ENCODE data around the gene UBE2G2.

Gene UBE2G2

DNA sequence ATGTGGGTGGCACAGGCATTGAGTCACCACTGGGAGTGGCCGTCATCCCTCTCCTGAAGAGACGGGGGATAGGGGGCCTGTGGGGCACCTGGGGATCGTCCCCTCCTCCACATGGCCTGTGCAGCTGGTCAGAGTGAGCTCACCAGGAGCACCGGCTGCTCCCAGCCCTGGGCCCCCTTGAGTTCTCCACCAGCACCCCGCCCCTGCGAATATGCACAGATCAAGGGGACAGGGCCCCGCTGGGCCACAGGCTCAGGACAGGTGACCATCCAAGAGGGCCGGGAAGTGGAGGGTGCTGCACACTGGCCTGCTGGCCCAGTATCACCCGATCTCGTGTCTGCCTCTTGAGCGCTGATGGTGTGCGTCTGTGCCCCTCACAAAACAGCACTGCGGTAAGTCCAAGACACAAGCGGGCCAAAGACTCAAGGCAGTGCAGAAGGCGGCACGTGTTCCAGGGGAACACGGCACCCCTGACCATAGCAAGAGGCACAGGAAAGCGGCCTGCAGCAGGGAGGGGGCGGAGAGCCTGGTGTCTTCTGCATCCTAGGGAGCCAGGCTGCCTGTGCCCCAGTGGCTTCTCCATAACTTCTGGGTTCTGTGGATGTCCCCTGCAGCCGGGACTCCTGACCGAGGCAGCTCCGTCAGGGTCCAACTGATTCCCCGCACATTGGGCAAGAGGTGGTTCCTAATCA is 72.1 kb downstream of the UBE2G2 start:
- Histone ChIP-seq H2BK120ac (ENCODE audit: low read depth, low read length) (no peak overlapping the region), H3K27me3 (ENCODE audit: insufficient read depth, low read length, poor library complexity) (no peaks in the 10 kb centered on the region), H2BK15ac (replicated peaks; ENCODE audit: low read depth) (no peak overlapping the region), H2AK5ac (ENCODE audit: low read length) (no peak overlapping the region), H4K8ac (ENCODE audit: low read depth, low read length) (no peak overlapping the region), H2BK5ac (ENCODE audit: low read length) (no peak overlapping the region), H3K23ac (ENCODE audit: low read length) (no peak overlapping the region), H3K4me1 (ENCODE audit: control insufficient read depth, low read depth, low read length) (no peaks in the 10 kb centered on the region), H3K79me1 (ENCODE audit: low read length) (no peaks in the 10 kb centered on the region), H3K4ac (ENCODE audit: low read depth, low read length) (no peak overlapping the region), H3K4me2 (ENCODE audit: low read length) (no peak overlapping the region), H3K56ac (ENCODE audit: low read length) (no peak overlapping the region), H3K36me3 (ENCODE audit: control insufficient read depth, insufficient read depth, low read length) (no peaks in the 10 kb centered on the region), H3K79me2 (ENCODE audit: control insufficient read depth, insufficient read depth, low read length) (no peaks in the 10 kb centered on the region), H3K4me3 (ENCODE audit: low read length) (no peak overlapping the region), H3K9ac (ENCODE audit: low read length) (no peak overlapping the region), H3K27ac (ENCODE audit: low read depth, low read length) (no peak overlapping the region), H3K18ac (ENCODE audit: low read length) (no peak overlapping the region), H4K5ac (ENCODE audit: low read length) (no peak overlapping the region)
- no peak for DNase-seq
- WGBS (ENCODE audit: extremely low coverage, insufficient coverage, low lambda C conversion rate) = no CpG with 5 or more reads among the region's 23 CpGs

- no peak overlapping the region for H4K8ac ChIP-seq (ENCODE audit: low read depth, low read length)
- H3K4me1 ChIP-seq (ENCODE audit: control insufficient read depth, low read depth, low read length) = no peaks in the 10 kb centered on the region
- H3K9ac ChIP-seq (ENCODE audit: low read length) = no peak overlapping the region
- H3K4me3 ChIP-seq (ENCODE audit: low read length) = no peak overlapping the region
- H3K79me2 ChIP-seq (ENCODE audit: control insufficient read depth, insufficient read depth, low read length) = no peaks in the 10 kb centered on the region
- no CpG with 5 or more reads among the region's 14 CpGs for WGBS (ENCODE audit: extremely low coverage, insufficient coverage, low lambda C conversion rate)
- H3K27ac ChIP-seq (ENCODE audit: low read depth, low read length) = no peak overlapping the region
- H3K18ac ChIP-seq (ENCODE audit: low read length) = no peak overlapping the region
- no peaks in the 10 kb centered on the region for H3K79me1 ChIP-seq (ENCODE audit: low read length)
- no peak overlapping the region for H3K4ac ChIP-seq (ENCODE audit: low read depth, low read length)
- H3K56ac ChIP-seq (ENCODE audit: low read length) = no peak overlapping the region
- no peaks in the 10 kb centered on the region for H3K36me3 ChIP-seq (ENCODE audit: control insufficient read depth, insufficient read depth, low read length)
- no peaks in the 10 kb centered on the region for H3K27me3 ChIP-seq (ENCODE audit: insufficient read depth, low read length, poor library complexity)
- H2BK5ac ChIP-seq (ENCODE audit: low read length) = no peak overlapping the region
- no peak overlapping the region for H3K23ac ChIP-seq (ENCODE audit: low read length)
- no peak overlapping the region for H3K4me2 ChIP-seq (ENCODE audit: low read length)
- no peak overlapping the region for H2AK5ac ChIP-seq (ENCODE audit: low read length)
- H2BK120ac ChIP-seq (ENCODE audit: low read depth, low read length) = no peak overlapping the region
- no peak for DNase-seq
- no peak overlapping the region for H2BK15ac ChIP-seq (replicated peaks; ENCODE audit: low read depth)
- H4K5ac ChIP-seq (ENCODE audit: low read length) = no peak overlapping the region
Measured at GRCh38 chr21:44728716-44729115, 72.9 kb downstream of the UBE2G2 start.

DNA sequence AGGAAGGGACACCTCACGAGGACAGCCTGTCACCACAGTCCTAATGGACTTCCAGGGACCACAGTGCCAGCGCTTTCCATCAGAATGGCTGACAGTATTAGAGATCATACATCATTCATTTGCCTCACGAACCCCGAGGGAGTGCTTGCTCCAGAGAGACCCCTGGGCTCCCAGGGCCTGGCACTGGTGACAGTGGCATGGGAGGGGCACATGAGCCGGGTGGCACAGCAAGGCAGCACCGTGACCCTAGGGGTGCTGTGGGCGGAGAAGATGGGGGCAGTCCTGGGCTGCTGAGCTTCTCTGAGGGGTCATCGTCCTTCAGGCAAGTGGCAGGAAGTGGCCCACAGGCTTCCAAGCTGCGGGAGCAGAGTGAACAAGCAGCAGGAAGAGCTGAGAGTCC is 73.9 kb downstream of the UBE2G2 start:
- H3K4me1 ChIP-seq (ENCODE audit: control insufficient read depth, low read depth, low read length) = no peaks in the 10 kb centered on the region
- DNase-seq = no peak
- H3K4me3 ChIP-seq (ENCODE audit: low read length) = no peak overlapping the region
- H4K8ac ChIP-seq (ENCODE audit: low read depth, low read length) = no peak overlapping the region
- no peak overlapping the region for H3K56ac ChIP-seq (ENCODE audit: low read length)
- H3K4ac ChIP-seq (ENCODE audit: low read depth, low read length) = no peak overlapping the region
- H2BK5ac ChIP-seq (ENCODE audit: low read length) = no peak overlapping the region
- H3K27ac ChIP-seq (ENCODE audit: low read depth, low read length) = no peak overlapping the region
- WGBS (ENCODE audit: extremely low coverage, insufficient coverage, low lambda C conversion rate) = no CpG with 5 or more reads among the region's 9 CpGs
- H3K9ac ChIP-seq (ENCODE audit: low read length) = no peak overlapping the region
- H3K79me2 ChIP-seq (ENCODE audit: control insufficient read depth, insufficient read depth, low read length) = no peaks in the 10 kb centered on the region
- no peaks in the 10 kb centered on the region for H3K79me1 ChIP-seq (ENCODE audit: low read length)
- H3K36me3 ChIP-seq (ENCODE audit: control insufficient read depth, insufficient read depth, low read length) = no peaks in the 10 kb centered on the region
- H2AK5ac ChIP-seq (ENCODE audit: low read length) = no peak overlapping the region
- no peak overlapping the region for H3K18ac ChIP-seq (ENCODE audit: low read length)
- no peak overlapping the region for H2BK120ac ChIP-seq (ENCODE audit: low read depth, low read length)
- H3K27me3 ChIP-seq (ENCODE audit: insufficient read depth, low read length, poor library complexity) = no peaks in the 10 kb centered on the region
- H2BK15ac ChIP-seq (replicated peaks; ENCODE audit: low read depth) = no peak overlapping the region
- no peak overlapping the region for H3K4me2 ChIP-seq (ENCODE audit: low read length)
- H4K5ac ChIP-seq (ENCODE audit: low read length) = no peak overlapping the region
- H3K23ac ChIP-seq (ENCODE audit: low read length) = no peak overlapping the region

DNA sequence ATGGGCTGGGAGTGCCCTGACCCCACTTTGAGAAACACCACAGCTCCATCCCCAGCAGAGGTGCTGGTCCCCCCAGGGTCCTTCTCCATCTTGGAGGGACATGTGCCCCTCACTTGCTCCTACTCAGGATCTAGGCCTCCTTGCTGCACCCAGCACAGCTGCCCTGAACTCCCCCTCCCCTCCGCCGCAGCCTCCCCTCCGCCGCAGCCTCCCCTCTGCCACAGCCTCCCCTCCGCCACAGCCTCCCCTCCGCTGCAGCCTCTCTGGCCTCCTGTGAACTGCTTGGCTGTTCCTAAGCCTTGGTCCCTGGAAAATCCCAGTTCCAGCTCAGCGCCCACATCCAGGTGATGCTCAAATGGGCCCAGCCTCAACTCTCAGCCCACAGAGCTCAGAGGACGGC is 74.3 kb downstream of the UBE2G2 start:
- H3K4ac ChIP-seq (ENCODE audit: low read depth, low read length) = no peak overlapping the region
- H2AK5ac ChIP-seq (ENCODE audit: low read length) = no peak overlapping the region
- no peak overlapping the region for H4K8ac ChIP-seq (ENCODE audit: low read depth, low read length)
- no peaks in the 10 kb centered on the region for H3K27me3 ChIP-seq (ENCODE audit: insufficient read depth, low read length, poor library complexity)
- H3K4me3 ChIP-seq (ENCODE audit: low read length) = no peak overlapping the region
- H3K4me1 ChIP-seq (ENCODE audit: control insufficient read depth, low read depth, low read length) = no peaks in the 10 kb centered on the region
- H2BK15ac ChIP-seq (replicated peaks; ENCODE audit: low read depth) = no peak overlapping the region
- no peak overlapping the region for H3K18ac ChIP-seq (ENCODE audit: low read length)
- H3K9ac ChIP-seq (ENCODE audit: low read length) = no peak overlapping the region
- H2BK120ac ChIP-seq (ENCODE audit: low read depth, low read length) = no peak overlapping the region
- WGBS (ENCODE audit: extremely low coverage, insufficient coverage, low lambda C conversion rate) = no CpG with 5 or more reads among the region's 8 CpGs
- H3K36me3 ChIP-seq (ENCODE audit: control insufficient read depth, insufficient read depth, low read length) = no peaks in the 10 kb centered on the region
- no peaks in the 10 kb centered on the region for H3K79me2 ChIP-seq (ENCODE audit: control insufficient read depth, insufficient read depth, low read length)
- DNase-seq = no peak
- H3K27ac ChIP-seq (ENCODE audit: low read depth, low read length) = no peak overlapping the region
- H4K5ac ChIP-seq (ENCODE audit: low read length) = no peak overlapping the region
- H2BK5ac ChIP-seq (ENCODE audit: low read length) = no peak overlapping the region
- no peak overlapping the region for H3K23ac ChIP-seq (ENCODE audit: low read length)
- H3K4me2 ChIP-seq (ENCODE audit: low read length) = no peak overlapping the region
- no peaks in the 10 kb centered on the region for H3K79me1 ChIP-seq (ENCODE audit: low read length)
- H3K56ac ChIP-seq (ENCODE audit: low read length) = no peak overlapping the region

- H3K4me1 ChIP-seq (ENCODE audit: control insufficient read depth, low read depth, low read length) = no peaks in the 10 kb centered on the region
- no peaks in the 10 kb centered on the region for H3K79me1 ChIP-seq (ENCODE audit: low read length)
- H2BK120ac ChIP-seq (ENCODE audit: low read depth, low read length) = no peak overlapping the region
- WGBS (ENCODE audit: extremely low coverage, insufficient coverage, low lambda C conversion rate) = no CpG with 5 or more reads among the region's 6 CpGs
- no peak overlapping the region for H4K8ac ChIP-seq (ENCODE audit: low read depth, low read length)
- no peak overlapping the region for H2AK5ac ChIP-seq (ENCODE audit: low read length)
- no peaks in the 10 kb centered on the region for H3K36me3 ChIP-seq (ENCODE audit: control insufficient read depth, insufficient read depth, low read length)
- H3K27me3 ChIP-seq (ENCODE audit: insufficient read depth, low read length, poor library complexity) = no peaks in the 10 kb centered on the region
- H3K27ac ChIP-seq (ENCODE audit: low read depth, low read length) = no peak overlapping the region
- no peak for DNase-seq
- no peak overlapping the region for H3K18ac ChIP-seq (ENCODE audit: low read length)
- no peak overlapping the region for H4K5ac ChIP-seq (ENCODE audit: low read length)
- H2BK15ac ChIP-seq (replicated peaks; ENCODE audit: low read depth) = no peak overlapping the region
- H3K9ac ChIP-seq (ENCODE audit: low read length) = no peak overlapping the region
- no peak overlapping the region for H3K4me2 ChIP-seq (ENCODE audit: low read length)
- H3K79me2 ChIP-seq (ENCODE audit: control insufficient read depth, insufficient read depth, low read length) = no peaks in the 10 kb centered on the region
- no peak overlapping the region for H3K4ac ChIP-seq (ENCODE audit: low read depth, low read length)
- peak overlapping the region; percentile 15 for H3K56ac ChIP-seq (ENCODE audit: low read length)
- no peak overlapping the region for H2BK5ac ChIP-seq (ENCODE audit: low read length)
- no peak overlapping the region for H3K4me3 ChIP-seq (ENCODE audit: low read length)
- no peak overlapping the region for H3K23ac ChIP-seq (ENCODE audit: low read length)
Measured at GRCh38 chr21:44726826-44727225, 74.8 kb downstream of the UBE2G2 start.

DNA sequence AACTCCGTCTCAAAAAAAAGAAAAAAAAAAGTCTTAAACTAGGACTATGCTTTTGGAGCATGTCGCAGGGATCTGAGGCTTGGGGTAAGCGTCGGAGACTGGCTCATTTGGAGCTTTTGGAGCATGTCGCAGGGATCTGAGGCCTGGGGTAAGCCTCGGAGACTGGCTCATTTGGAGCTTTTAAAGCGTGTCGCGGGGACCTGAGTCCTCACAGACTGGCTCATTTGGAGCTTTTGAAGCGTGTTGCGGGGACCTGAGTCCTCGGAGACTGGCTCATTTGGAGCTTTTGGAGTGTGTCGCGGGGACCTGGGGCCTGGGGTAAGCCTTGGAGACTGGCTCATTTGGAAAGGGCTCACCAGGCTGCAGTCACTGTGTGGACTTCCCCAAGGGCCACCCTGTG is 76.7 kb downstream of the UBE2G2 start:
- no peak overlapping the region for H2AK5ac ChIP-seq (ENCODE audit: low read length)
- H3K36me3 ChIP-seq (ENCODE audit: control insufficient read depth, insufficient read depth, low read length) = no peaks in the 10 kb centered on the region
- no peak overlapping the region for H3K27ac ChIP-seq (ENCODE audit: low read depth, low read length)
- H3K23ac ChIP-seq (ENCODE audit: low read length) = no peak overlapping the region
- H4K5ac ChIP-seq (ENCODE audit: low read length) = no peak overlapping the region
- no peak for DNase-seq
- H3K79me1 ChIP-seq (ENCODE audit: low read length) = no peaks in the 10 kb centered on the region
- H3K79me2 ChIP-seq (ENCODE audit: control insufficient read depth, insufficient read depth, low read length) = no peaks in the 10 kb centered on the region
- no peak overlapping the region for H3K4me2 ChIP-seq (ENCODE audit: low read length)
- H4K8ac ChIP-seq (ENCODE audit: low read depth, low read length) = no peak overlapping the region
- no peak overlapping the region for H3K9ac ChIP-seq (ENCODE audit: low read length)
- no peak overlapping the region for H2BK120ac ChIP-seq (ENCODE audit: low read depth, low read length)
- H3K4me1 ChIP-seq (ENCODE audit: control insufficient read depth, low read depth, low read length) = no peaks in the 10 kb centered on the region
- H3K27me3 ChIP-seq (ENCODE audit: insufficient read depth, low read length, poor library complexity) = no peaks in the 10 kb centered on the region
- no peak overlapping the region for H2BK5ac ChIP-seq (ENCODE audit: low read length)
- no peak overlapping the region for H3K56ac ChIP-seq (ENCODE audit: low read length)
- no peak overlapping the region for H3K18ac ChIP-seq (ENCODE audit: low read length)
- WGBS (ENCODE audit: extremely low coverage, insufficient coverage, low lambda C conversion rate) = no CpG with 5 or more reads among the region's 14 CpGs
- H3K4ac ChIP-seq (ENCODE audit: low read depth, low read length) = no peak overlapping the region
- no peak overlapping the region for H3K4me3 ChIP-seq (ENCODE audit: low read length)
- no peak overlapping the region for H2BK15ac ChIP-seq (replicated peaks; ENCODE audit: low read depth)
